Adrenal gland (tissue), 12 donors: ENCODE results near the gene TSHZ2. TPM values are rescaled to one million over a fixed set of nuclear protein-coding genes. Genes with fewer than 3 reads are reported as not detected.

Experiments
- DNase-seq, 7 donors: peaks; one replicate each; pipeline ENCODE4 v3.0.0-alpha.2; 2019 to 2020
- H3K27ac ChIP-seq, 5 donors: fragments of 200-600 bp; sonication (generic) in 4 of 5; 1 replicate in 3 of 5; 2 replicates in 2 of 5; pipeline versions ENCODE4 v1.5.1 to v1.8.0; 2016 to 2020; ENCODE audit warnings: mild to moderate bottlenecking in 1 of 5
- H3K27me3 ChIP-seq: fragments of 200-600 bp; 2 replicates; pipeline ENCODE4 v1.8.0; 2021
- H3K36me3 ChIP-seq, 2 donors: fragments of 200-600 bp; replicated peaks in 1 of 2; 1 replicate in 1 of 2; 2 replicates in 1 of 2; pipeline versions ENCODE4 v1.5.1 to v1.8.0; 2018 to 2022
- H3K4me1 ChIP-seq, 2 donors: fragments of 200-600 bp; replicated peaks in 1 of 2; 1 replicate in 1 of 2; 2 replicates in 1 of 2; pipeline versions ENCODE4 v1.5.1 to v1.8.0; 2018 to 2021
- H3K4me3 ChIP-seq, 4 donors: fragments of 200-600 bp; sonication (generic) in 3 of 4; one replicate each; pipeline ENCODE4 v1.5.1; 2016 to 2018
- H3K9me3 ChIP-seq, 3 donors: fragments of 200-600 bp; sonication (generic) in 1 of 3; replicated peaks in 1 of 3; 1 replicate in 2 of 3; 2 replicates in 1 of 3; pipeline versions ENCODE4 v1.5.1 to v1.8.0; 2016 to 2021
- CTCF ChIP-seq, 6 experiments: fragments of 450-650 bp in 4 of 6; fragments of 200-600 bp in 2 of 6; sonication (generic) in 1 of 6; IDR thresholded peaks; 1 replicate in 5 of 6; 2 replicates in 1 of 6; pipeline versions ENCODE4 v1.5.1 to v1.8.0; 2016 to 2021; ENCODE audit warnings: antibody characterized with exemption in 6 of 6, mild to moderate bottlenecking in 2 of 6, moderate library complexity in 1 of 6
- POLR2A ChIP-seq, 2 donors: fragments of 450-650 bp; IDR thresholded peaks; one replicate each; pipeline ENCODE4 v1.6.1; 2017; ENCODE audit warnings: antibody characterized with exemption in 2 of 2, mild to moderate bottlenecking in 2 of 2, moderate library complexity in 1 of 2
- WGBS, 4 donors: extraction: QIAGEN DNeasy Blood & Tissue Kit in 2 of 4; methylation state at CpG; one replicate each; pipeline versions ENCODE4 v1.1.5 to v1.1.7; 2013 to 2017; 5-methylcytosine and 5-hydroxymethylcytosine counted together
- intact Hi-C, 2 donors: fragments of 100-400 bp; cut with DNase I; formaldehyde crosslinking; loops; one replicate each; pipeline versions ENCODE4 v1.14.1 to v1.15.0; 2022 to 2023
- polyA plus RNA-seq, 3 donors: library from polyadenylated mRNA; stranded (reverse); fragments of 200-250 nt in 2 of 3; fragments of 350-450 nt in 1 of 3; fragmentation: Illumina TruSeq in 1 of 3; extraction: RNeasy Lipid Tissue Mini Kit (QIAGEN cat#74804) in 1 of 3; gene quantifications; one replicate each; pipeline ENCODE4 v1.2.3, GENCODE V29; 2013 to 2014
- total RNA-seq, 9 donors: library from RNA; depleted of rRNA in 4 of 9; stranded (reverse); fragments of >200 nt in 4 of 9; fragments of 120-200 nt in 1 of 9; fragmentation: NEBNext Ultra II Directional in 1 of 9; extraction: Animal tissue kit (Norgen Biotek cat#: 25700) in 1 of 9; gene quantifications; one replicate each; pipeline versions ENCODE4 v1.1.0 to v1.2.4, GENCODE V29; 2013 to 2023
- donor health status: healthy with polysubstance abuse.
- donor health status: Bipolar disorder and iron deficiency.
- donor health status: DM: yes; HTN: yes; CAD: no.
- donor health status: DM: no; HTN: no; CAD: no.
- donor health status: DM: no; HTN: no; CAD: no.
- donor health status: DM: yes; HTN: yes; CAD: no.

TSHZ2 gene
- total and polyA plus RNA-seq, 12 donors: 20.5 to 87.1 (median 52.4) TPM

DNA sequence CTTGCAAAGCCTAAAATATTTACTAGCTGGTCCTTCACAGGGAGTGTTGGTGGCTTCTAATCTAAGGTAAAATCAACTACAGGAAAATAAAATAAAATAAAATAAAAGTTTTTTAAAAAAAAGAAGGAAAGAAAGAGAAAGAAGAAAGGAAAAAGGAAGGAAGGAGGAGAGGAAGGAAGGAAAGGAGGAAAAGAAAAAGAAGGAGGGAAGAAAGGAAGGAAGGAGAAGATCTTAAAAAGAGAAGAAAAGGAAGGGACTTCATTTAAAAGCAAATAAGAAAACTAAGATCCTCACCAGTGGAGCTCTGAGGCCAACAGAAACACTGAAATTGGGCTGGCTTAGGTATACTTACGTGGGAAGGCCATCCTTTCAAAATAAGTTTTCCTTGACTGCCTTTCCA is 178.4 kb downstream of the TSHZ2 start:
- intact Hi-C loops: no loop called here

DNA sequence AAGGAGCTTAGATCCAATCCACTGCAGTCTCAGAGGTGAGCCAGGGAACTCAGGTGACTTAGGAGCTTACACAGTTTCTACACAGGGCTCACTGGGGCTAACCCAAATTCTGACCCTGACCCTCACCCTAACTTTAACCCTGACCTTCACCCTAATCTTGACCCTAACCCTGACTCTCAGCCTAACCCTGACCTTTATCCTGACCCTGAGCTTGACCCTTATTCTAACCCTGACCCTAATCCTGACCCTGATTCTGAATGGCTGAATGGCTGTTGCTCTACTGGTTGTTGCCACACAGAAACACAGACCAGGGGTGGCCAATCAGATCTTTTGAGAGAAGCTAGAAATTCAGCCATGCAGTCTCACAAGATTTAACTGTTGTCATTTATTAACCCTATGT is 180.1 kb downstream of the TSHZ2 start:
- intact Hi-C loops: no loop called here
- TF ChIP-seq POLR2A (IDR thresholded peaks at IDR 0.05): no peak
- no peak for TF ChIP-seq CTCF (IDR thresholded peaks at IDR 0.05)

More for the DNA sequence above, 178.4 kb downstream of the TSHZ2 start:
- TF ChIP-seq POLR2A (IDR thresholded peaks at IDR 0.05): no peak
- no peak for TF ChIP-seq CTCF (IDR thresholded peaks at IDR 0.05)
- H3K9me3 ChIP-seq: no peaks in the 10 kb centered on the region
- no peak overlapping the region for H3K4me3 ChIP-seq
- H3K36me3 ChIP-seq: no peaks in the 10 kb centered on the region
- peaks cover 16 to 33% of the 10 kb centered on the region in 2 donors for H3K4me1 ChIP-seq
- no peak for DNase-seq
- WGBS, 4 donors: 84 to 100% (median 85%) methylated on average over 1 of the region's 1 CpG
- no peaks in the 10 kb centered on the region for H3K27me3 ChIP-seq
- H3K27ac ChIP-seq: no peak overlapping the region

DNA sequence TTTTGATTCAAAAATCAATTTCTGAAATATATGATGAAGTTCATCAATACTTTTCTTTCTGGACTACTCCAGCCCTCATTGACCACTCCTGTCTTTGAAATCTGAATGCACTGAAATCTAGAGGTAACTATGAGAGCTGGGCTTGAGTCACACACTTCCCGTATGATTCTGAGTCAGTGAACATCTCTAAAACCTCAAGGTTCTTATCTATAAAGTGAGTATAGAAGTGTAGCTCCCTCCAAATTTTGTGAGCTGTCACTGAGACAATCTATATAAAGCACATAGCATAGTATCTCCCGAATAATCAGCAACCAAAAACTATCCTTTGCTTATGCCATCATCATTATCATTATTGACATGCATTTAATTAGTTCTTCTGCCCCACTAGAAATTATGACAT is 182.4 kb downstream of the TSHZ2 start:
- TF ChIP-seq POLR2A (IDR thresholded peaks at IDR 0.05): no peak
- no peak for TF ChIP-seq CTCF (IDR thresholded peaks at IDR 0.05)
- Histone ChIP-seq H3K4me1 (peaks cover 6 to 21% of the 10 kb centered on the region in 2 donors), H3K9me3 (no peaks in the 10 kb centered on the region), H3K27ac (peak overlapping the region in 4 of 5 donors; percentile 18 to 56 (median 47)), H3K4me3 (no peak overlapping the region), H3K27me3 (no peaks in the 10 kb centered on the region), H3K36me3 (no peaks in the 10 kb centered on the region)
- intact Hi-C loops: no loop called here
- peak in 2 of 7 donors; percentile 33 to 53 for DNase-seq
- 39 to 63% (median 50%) methylated on average over 2 of the region's 2 CpGs for WGBS, 4 donors

More for the DNA sequence above, 180.1 kb downstream of the TSHZ2 start:
- Histone ChIP-seq H3K36me3 (no peaks in the 10 kb centered on the region), H3K27me3 (no peaks in the 10 kb centered on the region), H3K27ac (no peak overlapping the region), H3K9me3 (no peaks in the 10 kb centered on the region), H3K4me1 (peaks cover 16 to 33% of the 10 kb centered on the region in 2 donors), H3K4me3 (no peak overlapping the region)
- no peak for DNase-seq

- Histone ChIP-seq H3K27me3 (no peaks in the 10 kb centered on the region), H3K4me3 (no peak overlapping the region), H3K27ac (no peak overlapping the region), H3K9me3 (no peaks in the 10 kb centered on the region), H3K36me3 (no peaks in the 10 kb centered on the region), H3K4me1 (peaks cover 6 to 25% of the 10 kb centered on the region in 2 donors)
- 90 to 95% (median 92%) methylated on average over 11 of the region's 11 CpGs for WGBS, 4 donors
- peak in 5 of 7 donors; percentile 30 to 62 (median 37) for DNase-seq
- intact Hi-C loops: no loop called here
- TF ChIP-seq CTCF (IDR thresholded peaks at IDR 0.05): peak in 4 of 6 experiments; percentile 2 to 35 (median 30)
- no peak for TF ChIP-seq POLR2A (IDR thresholded peaks at IDR 0.05)
These were observed 185.6 kb downstream of the TSHZ2 start for GRCh38 chr20:53157443-53158408.
